ENCODE data around the gene EEF1AKMT3.

The EEF1AKMT3 gene

GRCh38 chr12:57775563-57776246 lies 3.3 kb downstream of the EEF1AKMT3 start:
- Mint-ChIP-seq H3K36me3 (ENCODE audit: low read depth) (peaks cover 27% of the 10 kb centered on the region), H3K27ac (no peak overlapping the region), H3K4me3 (no peak overlapping the region), H3K9me3 (no peaks in the 10 kb centered on the region), H3K4me1 (ENCODE audit: low read depth) (peaks cover 25% of the 10 kb centered on the region), H3K27me3 (no peaks in the 10 kb centered on the region)
- DNase-seq = no peak

GRCh38 chr12:57776247-57776587 lies 3.8 kb downstream of the EEF1AKMT3 start:
- Mint-ChIP-seq H3K9me3 (no peaks in the 10 kb centered on the region), H3K36me3 (ENCODE audit: low read depth) (peaks cover 22% of the 10 kb centered on the region), H3K27ac (no peak overlapping the region), H3K27me3 (no peaks in the 10 kb centered on the region), H3K4me1 (ENCODE audit: low read depth) (peaks cover 22% of the 10 kb centered on the region), H3K4me3 (no peak overlapping the region)
- DNase-seq = no peak

- no peak overlapping the region for H3K4me3 Mint-ChIP-seq
- no peak overlapping the region for H3K27ac Mint-ChIP-seq
- peaks cover 28% of the 10 kb centered on the region for H3K4me1 Mint-ChIP-seq (ENCODE audit: low read depth)
- peaks cover 15% of the 10 kb centered on the region for H3K36me3 Mint-ChIP-seq (ENCODE audit: low read depth)
- no peak for DNase-seq
- H3K9me3 Mint-ChIP-seq = no peaks in the 10 kb centered on the region
- H3K27me3 Mint-ChIP-seq = no peaks in the 10 kb centered on the region
Measured at GRCh38 chr12:57777367-57777766, 5.0 kb downstream of the EEF1AKMT3 start.

- no peaks in the 10 kb centered on the region for H3K9me3 Mint-ChIP-seq
- no peak overlapping the region for H3K4me3 Mint-ChIP-seq
- H3K27ac Mint-ChIP-seq = no peak overlapping the region
- no peak for DNase-seq
- H3K27me3 Mint-ChIP-seq = no peaks in the 10 kb centered on the region
- peaks cover 30% of the 10 kb centered on the region for H3K4me1 Mint-ChIP-seq (ENCODE audit: low read depth)
- H3K36me3 Mint-ChIP-seq (ENCODE audit: low read depth) = peaks cover 17% of the 10 kb centered on the region
Measured at GRCh38 chr12:57777911-57778310, 5.5 kb downstream of the EEF1AKMT3 start.

GRCh38 chr12:57779736-57780135 lies 7.3 kb downstream of the EEF1AKMT3 start:
- Mint-ChIP-seq H3K4me1 (ENCODE audit: low read depth) (peaks cover 30% of the 10 kb centered on the region), H3K4me3 (no peak overlapping the region), H3K27ac (no peak overlapping the region), H3K36me3 (ENCODE audit: low read depth) (peaks cover 25% of the 10 kb centered on the region), H3K9me3 (no peaks in the 10 kb centered on the region), H3K27me3 (no peaks in the 10 kb centered on the region)
- no peak for DNase-seq

- peak overlapping the region; percentile 28 for H3K27ac Mint-ChIP-seq
- no peak for DNase-seq
- peaks cover 30% of the 10 kb centered on the region for H3K4me1 Mint-ChIP-seq (ENCODE audit: low read depth)
- no peak overlapping the region for H3K4me3 Mint-ChIP-seq
- no peaks in the 10 kb centered on the region for H3K27me3 Mint-ChIP-seq
- peaks cover 29% of the 10 kb centered on the region for H3K36me3 Mint-ChIP-seq (ENCODE audit: low read depth)
- H3K9me3 Mint-ChIP-seq = no peaks in the 10 kb centered on the region
Measured at GRCh38 chr12:57780284-57780897, 8.0 kb downstream of the EEF1AKMT3 start.

- Mint-ChIP-seq H3K4me1 (ENCODE audit: low read depth) (peaks cover 31% of the 10 kb centered on the region), H3K9me3 (no peaks in the 10 kb centered on the region), H3K27ac (peak overlapping the region; percentile 97), H3K27me3 (no peaks in the 10 kb centered on the region), H3K4me3 (no peak overlapping the region), H3K36me3 (ENCODE audit: low read depth) (peaks cover 33% of the 10 kb centered on the region)
- no peak for DNase-seq
Measured at GRCh38 chr12:57781244-57781643, 8.8 kb downstream of the EEF1AKMT3 start.

GRCh38 chr12:57781801-57782200 lies 9.4 kb downstream of the EEF1AKMT3 start:
- Mint-ChIP-seq H3K9me3 (no peaks in the 10 kb centered on the region), H3K27me3 (no peaks in the 10 kb centered on the region), H3K27ac (peak overlapping the region; percentile 97), H3K4me3 (no peak overlapping the region), H3K36me3 (ENCODE audit: low read depth) (peaks cover 39% of the 10 kb centered on the region), H3K4me1 (ENCODE audit: low read depth) (peaks cover 32% of the 10 kb centered on the region)
- no peak for DNase-seq

- Mint-ChIP-seq H3K27ac (peak overlapping the region; percentile 97), H3K4me1 (ENCODE audit: low read depth) (peaks cover 32% of the 10 kb centered on the region), H3K9me3 (no peaks in the 10 kb centered on the region), H3K36me3 (ENCODE audit: low read depth) (peaks cover 43% of the 10 kb centered on the region), H3K27me3 (no peaks in the 10 kb centered on the region), H3K4me3 (peak overlapping the region; percentile 100)
- no peak for DNase-seq
Measured at GRCh38 chr12:57782243-57782607, 9.8 kb downstream of the EEF1AKMT3 start.

GRCh38 chr12:57782608-57783465 lies 10.4 kb downstream of the EEF1AKMT3 start, which contains the start of gene TSFM:
TSFM (plus strand) TSS chr12:57782787; CDS start chr12:57782802, 15 bp downstream.
- Mint-ChIP-seq H3K36me3 (ENCODE audit: low read depth) (peaks cover 49% of the 10 kb centered on the region), H3K27ac (peak within 1 kb of the TSS; percentile 97), H3K9me3 (no peaks in the 10 kb centered on the region), H3K4me1 (ENCODE audit: low read depth) (peaks cover 34% of the 10 kb centered on the region), H3K4me3 (peak within 1 kb of the TSS; percentile 100), H3K27me3 (no peaks in the 10 kb centered on the region)
- DNase-seq = peak; percentile 97

- no peaks in the 10 kb centered on the region for H3K27me3 Mint-ChIP-seq
- peak overlapping the region; percentile 100 for H3K4me3 Mint-ChIP-seq
- H3K36me3 Mint-ChIP-seq (ENCODE audit: low read depth) = peaks cover 53% of the 10 kb centered on the region
- peaks cover 35% of the 10 kb centered on the region for H3K4me1 Mint-ChIP-seq (ENCODE audit: low read depth)
- no peak for DNase-seq
- H3K9me3 Mint-ChIP-seq = no peaks in the 10 kb centered on the region
- peak overlapping the region; percentile 97 for H3K27ac Mint-ChIP-seq
Measured at GRCh38 chr12:57783466-57783801, 11.0 kb downstream of the EEF1AKMT3 start.

GRCh38 chr12:57783861-57784260 lies 11.4 kb downstream of the EEF1AKMT3 start:
- Mint-ChIP-seq H3K4me3 (peak overlapping the region; percentile 76), H3K27ac (peak overlapping the region; percentile 77), H3K4me1 (ENCODE audit: low read depth) (peaks cover 34% of the 10 kb centered on the region), H3K9me3 (no peaks in the 10 kb centered on the region), H3K27me3 (no peaks in the 10 kb centered on the region), H3K36me3 (ENCODE audit: low read depth) (peaks cover 55% of the 10 kb centered on the region)
- DNase-seq = no peak

- DNase-seq = no peak
- Mint-ChIP-seq H3K9me3 (no peaks in the 10 kb centered on the region), H3K27me3 (no peaks in the 10 kb centered on the region), H3K4me3 (no peak overlapping the region), H3K4me1 (ENCODE audit: low read depth) (peaks cover 24% of the 10 kb centered on the region), H3K36me3 (ENCODE audit: low read depth) (peaks cover 88% of the 10 kb centered on the region), H3K27ac (peak overlapping the region; percentile 83)
Measured at GRCh38 chr12:57793920-57794319, 21.5 kb downstream of the EEF1AKMT3 start.

- Mint-ChIP-seq H3K4me1 (ENCODE audit: low read depth) (peaks cover 22% of the 10 kb centered on the region), H3K36me3 (ENCODE audit: low read depth) (peaks cover 84% of the 10 kb centered on the region), H3K4me3 (no peak overlapping the region), H3K9me3 (no peaks in the 10 kb centered on the region), H3K27ac (peak overlapping the region; percentile 57), H3K27me3 (no peaks in the 10 kb centered on the region)
- no peak for DNase-seq
Measured at GRCh38 chr12:57795354-57795753, 22.9 kb downstream of the EEF1AKMT3 start.

- peaks cover 84% of the 10 kb centered on the region for H3K36me3 Mint-ChIP-seq (ENCODE audit: low read depth)
- no peak overlapping the region for H3K4me3 Mint-ChIP-seq
- H3K27me3 Mint-ChIP-seq = no peaks in the 10 kb centered on the region
- H3K9me3 Mint-ChIP-seq = no peaks in the 10 kb centered on the region
- peak overlapping the region; percentile 44 for H3K27ac Mint-ChIP-seq
- DNase-seq = no peak
- H3K4me1 Mint-ChIP-seq (ENCODE audit: low read depth) = peaks cover 21% of the 10 kb centered on the region
Measured at GRCh38 chr12:57796996-57797395, 24.6 kb downstream of the EEF1AKMT3 start.

Data from activated T-cell treated with anti-CD3 and anti-CD28 coated beads, Interleukin-2, amount 50 U/mL, for 24 hours (primary cell).